EH (cell line): ENCODE results near the gene FNIP2.
"Not testable (repeated sequence)": the region's sequence is repeated elsewhere in the genome, so short reads cannot be mapped to it uniquely, and the experiment has no call there.

Experiments used
- DNase-seq: peaks from one replicate; pipeline ENCODE4 v3.0.0-alpha.2; 2015; ENCODE audit warnings: low read depth

FNIP2 gene

DNA sequence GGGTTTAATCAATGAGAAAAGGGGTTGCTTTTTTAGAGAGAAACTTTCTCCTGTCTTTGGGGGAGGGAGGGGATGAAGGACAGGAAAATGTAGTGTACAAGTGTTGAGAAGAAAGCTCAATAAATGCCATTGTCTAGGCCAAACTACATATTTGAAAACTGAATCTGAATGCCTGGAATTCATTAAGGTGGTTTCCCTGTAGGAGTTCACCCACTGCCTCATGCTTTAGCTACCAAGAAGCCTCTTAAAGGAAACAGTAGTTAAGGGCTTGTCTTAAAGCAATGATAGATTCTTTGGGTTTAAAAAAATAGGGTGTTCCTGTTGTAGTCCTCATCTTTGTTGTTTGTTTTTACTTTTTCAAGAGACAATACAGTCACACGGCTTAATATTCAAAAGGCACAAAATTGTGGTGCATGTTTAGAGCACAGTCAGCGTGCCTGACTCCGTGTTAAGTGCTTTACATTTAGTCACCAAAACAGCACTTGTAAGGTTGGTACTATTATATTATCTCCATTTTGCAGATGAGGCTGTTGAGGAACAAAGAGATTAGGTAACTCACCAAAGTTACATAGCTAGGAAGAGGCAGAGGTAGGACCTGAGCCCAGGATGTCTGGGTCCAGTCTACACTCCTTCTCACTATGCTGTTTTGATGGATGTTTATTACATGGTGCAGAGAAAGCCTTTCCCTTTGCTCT is 46.0 kb downstream of the FNIP2 start:
- DNase-seq: peak; percentile 89

DNA sequence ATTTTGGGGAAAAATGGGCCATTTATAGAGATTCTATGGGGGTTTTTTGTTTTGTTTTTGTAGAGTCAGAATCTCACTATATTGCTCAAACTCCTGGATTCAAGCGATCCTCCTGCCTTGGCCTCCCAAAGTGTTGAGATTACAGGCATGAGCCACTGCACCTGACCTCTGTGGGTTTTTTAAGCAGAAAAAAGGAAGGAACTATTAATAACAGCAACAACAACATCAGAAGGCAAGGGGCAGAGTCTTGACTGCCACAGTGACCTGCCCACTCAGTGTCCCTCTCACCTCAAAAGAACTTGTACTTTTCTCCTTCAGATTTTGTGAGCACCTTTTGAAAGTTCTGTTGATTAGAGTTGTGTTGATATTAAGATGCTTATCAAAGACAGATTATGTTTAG is 48.1 kb downstream of the FNIP2 start:
- no peak for DNase-seq

GRCh38 chr4:158817562-158818296 is 48.9 kb downstream of the FNIP2 start:
- peak; percentile 49 for DNase-seq

DNA sequence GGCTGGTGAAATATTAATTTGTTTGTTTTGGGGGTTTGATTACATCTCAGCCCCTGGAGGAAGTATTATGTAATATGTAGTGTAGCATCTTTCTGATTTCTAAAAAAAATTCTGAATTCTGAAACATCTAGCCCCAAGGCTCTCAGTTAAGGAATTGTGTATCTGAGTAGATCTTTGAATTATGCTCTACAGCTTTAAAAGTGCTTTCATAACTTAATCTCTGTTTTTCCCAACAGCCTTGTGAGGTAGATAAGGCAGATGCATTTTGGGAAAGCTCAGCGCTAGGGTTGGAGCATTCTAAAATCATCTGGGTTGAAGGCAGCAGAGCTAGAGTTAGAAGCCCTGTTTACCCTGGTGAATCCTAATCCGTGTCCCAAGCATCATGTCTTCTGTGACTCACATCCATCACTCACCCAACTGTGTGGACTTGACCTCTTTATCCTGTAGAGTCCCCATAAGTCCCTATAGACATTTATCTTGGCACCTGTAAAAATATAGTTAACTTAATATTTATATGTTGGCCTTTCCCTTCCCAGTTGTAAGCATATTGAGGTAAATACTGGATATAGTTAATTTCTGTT is 49.8 kb downstream of the FNIP2 start:
- DNase-seq: peak; percentile 36

DNA sequence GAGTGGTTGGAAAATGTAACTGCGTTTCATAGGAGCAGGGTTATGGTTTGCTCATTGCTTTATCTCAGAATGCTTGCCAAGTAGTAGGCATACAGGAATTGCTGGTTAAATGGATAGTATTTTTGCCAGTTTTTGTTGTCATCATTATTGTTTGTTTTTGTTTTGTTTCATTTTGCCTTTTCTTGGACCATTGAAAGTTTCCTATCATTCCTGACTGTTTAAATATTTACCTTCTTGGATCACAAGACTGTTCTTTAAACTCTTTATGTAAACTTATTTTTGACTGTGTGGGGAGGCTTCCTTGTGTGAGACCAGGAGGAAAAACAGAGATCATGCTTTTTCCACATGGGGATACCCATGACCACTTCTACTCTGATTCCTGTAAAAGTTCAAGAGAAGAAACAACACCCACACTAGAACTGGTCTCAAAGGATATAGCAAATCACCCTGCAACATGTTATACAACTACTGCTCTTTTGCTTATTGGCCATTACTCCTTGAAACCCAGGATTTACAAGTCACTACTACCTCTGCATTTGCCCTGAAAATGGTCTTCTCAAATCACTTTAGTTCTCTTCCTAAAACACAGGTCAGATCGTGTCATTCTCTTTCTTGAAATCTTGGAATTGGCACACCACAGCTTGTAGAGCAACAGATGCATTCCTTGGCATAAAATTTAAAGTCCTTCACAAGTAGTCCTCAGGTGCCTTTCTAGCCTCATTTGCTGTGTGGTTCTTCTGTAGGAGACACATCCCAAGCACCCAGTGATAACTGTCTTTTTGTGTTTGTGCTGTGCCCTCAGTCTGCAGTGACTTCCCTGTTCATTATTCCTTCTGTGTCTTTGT is 51.3 kb downstream of the FNIP2 start:
- no peak for DNase-seq

- peak; percentile 93 for DNase-seq
Measured at GRCh38 chr4:158821228-158821971, 52.6 kb downstream of the FNIP2 start.

GRCh38 chr4:158822348-158822747 is 53.5 kb downstream of the FNIP2 start:
- no peak for DNase-seq

DNA sequence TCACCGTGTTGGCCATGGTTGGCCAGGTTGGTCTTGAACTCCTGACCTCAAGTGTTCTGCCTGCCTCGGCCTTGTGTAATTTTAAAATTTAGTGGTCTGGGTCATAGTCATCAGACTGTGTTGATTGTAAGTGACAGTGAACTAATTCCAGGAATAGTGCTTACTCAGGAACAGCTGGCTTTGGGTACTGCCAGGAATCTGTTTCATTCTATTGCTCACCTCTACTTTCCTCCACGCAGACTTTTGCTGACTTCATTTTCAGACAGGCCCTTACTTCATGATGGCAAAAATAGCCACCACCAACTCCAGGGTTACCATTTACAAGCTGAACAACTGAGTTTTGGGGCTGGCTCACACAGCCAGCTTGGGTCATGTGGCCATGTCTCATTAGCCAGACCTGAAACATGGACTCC is 54.6 kb downstream of the FNIP2 start:
- DNase-seq: peak; percentile 70

DNA sequence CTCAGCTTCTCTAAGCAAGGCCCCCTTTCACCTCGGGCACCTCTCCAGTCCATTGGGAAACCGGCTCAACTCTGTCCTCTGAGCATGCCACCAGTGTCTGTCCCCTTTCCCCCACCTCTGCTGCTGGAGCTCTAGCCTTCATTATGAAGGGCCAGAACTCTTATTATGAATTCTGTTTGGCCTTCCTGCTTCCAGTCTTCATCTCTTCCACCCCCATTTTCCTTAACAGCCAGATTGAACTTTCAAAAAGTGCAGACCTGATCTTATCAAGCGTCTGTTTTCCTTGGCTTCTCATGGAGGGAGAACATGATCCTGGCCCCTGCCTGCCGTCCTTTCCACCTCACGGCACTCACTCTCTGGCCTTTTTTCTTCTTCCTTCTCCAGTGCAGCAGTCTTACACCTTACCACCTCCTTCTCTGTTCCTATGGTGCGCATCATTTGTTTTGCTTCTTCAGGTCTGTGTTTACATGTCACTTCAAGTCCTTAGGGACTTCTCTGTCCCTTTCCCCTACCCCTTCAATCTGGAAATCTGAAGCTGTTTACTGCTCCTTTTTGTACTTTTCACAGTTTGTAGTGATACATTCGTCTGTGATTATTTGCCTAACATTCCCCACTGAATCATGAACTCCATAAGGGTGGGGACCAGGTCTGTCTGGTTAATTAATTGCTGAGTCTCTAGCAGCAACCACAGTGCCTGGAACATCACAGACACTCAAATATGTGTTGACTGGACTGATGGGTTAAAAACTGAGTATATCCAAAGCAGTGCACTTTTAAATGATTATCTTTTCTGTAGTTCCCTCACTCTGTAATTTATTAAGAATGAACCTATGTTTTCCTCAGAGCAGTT is 55.8 kb downstream of the FNIP2 start:
- DNase-seq: peak; percentile 75

GRCh38 chr4:158825433-158826036 is 56.7 kb downstream of the FNIP2 start:
- no peak for DNase-seq

- DNase-seq: no peak
Measured at GRCh38 chr4:158826057-158826456, 57.2 kb downstream of the FNIP2 start.

DNA sequence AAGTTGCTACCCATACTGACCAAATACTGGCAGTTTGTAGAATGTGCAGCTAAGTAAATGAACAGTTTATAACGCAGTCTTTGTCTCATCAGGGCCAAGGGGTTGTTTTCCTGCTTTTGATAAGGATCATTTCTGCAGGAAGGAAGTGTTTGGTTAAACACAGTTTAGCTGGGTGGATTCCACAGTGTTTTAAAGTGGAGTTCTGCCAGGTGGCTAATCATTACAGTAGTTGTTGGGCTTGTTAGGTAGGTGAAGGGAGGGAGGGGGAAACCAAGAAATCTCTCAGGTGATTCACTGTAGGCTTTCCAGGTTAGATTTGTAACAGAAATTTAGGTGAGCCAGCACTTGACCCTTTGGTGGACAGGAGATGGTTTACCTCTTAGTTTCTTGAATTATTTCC is 58.1 kb downstream of the FNIP2 start:
- DNase-seq: no peak

DNA sequence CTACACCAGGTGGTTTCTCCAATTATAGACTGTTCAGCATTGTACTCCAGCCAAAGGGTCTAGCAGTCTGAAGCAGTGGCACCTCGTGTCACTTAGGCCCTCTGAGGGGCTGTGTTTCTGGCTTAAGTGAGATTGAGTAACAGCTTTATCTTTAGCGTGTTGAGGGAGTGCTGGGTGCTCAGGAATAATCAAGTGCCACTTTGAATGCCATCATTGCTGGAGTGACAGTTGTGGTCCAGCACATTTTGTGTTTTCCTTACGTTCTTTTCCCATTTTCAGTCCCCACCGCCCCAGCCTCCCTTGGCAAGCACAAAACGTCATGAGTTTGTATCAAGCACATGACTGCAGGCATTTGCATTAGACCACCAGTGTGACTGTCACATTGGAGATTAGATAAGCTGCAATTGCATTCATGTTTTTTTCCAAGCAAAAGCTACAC is 58.7 kb downstream of the FNIP2 start:
- DNase-seq: no peak

GRCh38 chr4:158828151-158828550 is 59.3 kb downstream of the FNIP2 start:
- not testable (repeated sequence) for DNase-seq

DNA sequence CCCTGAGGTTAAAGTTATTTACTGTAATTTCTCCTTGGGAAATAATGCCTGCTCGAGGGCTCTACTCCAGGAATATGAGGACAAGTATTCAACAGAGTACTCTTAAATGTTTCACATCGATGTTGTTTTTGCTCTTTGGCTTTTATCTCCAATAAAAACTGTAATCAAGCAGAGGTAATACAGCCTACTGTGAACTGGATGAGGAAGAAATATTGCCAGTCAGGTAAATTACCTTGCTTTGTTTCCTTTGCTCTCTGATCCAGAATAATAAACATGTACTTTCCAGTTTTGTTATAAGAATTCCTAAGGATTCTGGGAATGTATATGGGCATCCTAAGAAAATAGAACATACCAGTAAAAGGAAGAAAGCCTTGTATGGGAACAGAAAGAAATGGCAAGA is 60.4 kb downstream of the FNIP2 start:
- DNase-seq: no peak

GRCh38 chr4:158833602-158834001 is 64.8 kb downstream of the FNIP2 start:
- DNase-seq: no peak

GRCh38 chr4:158835226-158836001 is 66.6 kb downstream of the FNIP2 start:
- no peak for DNase-seq

DNA sequence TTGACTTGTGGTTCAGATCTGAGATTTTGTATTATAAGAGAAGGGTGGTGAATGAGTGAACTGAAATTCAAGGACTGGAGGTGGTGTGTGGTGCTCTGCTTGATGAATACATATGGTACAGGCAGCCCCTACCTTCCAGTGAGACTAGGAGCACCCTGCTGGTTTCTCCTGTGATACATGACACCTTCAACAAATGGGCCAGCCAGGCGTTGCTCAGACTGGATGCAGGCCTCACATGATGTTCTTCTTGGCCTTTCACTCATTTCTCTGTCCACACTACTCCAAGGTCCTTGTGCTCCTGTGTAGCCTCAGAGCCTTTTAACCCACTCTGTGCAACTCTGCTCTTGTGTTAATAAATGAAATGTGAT is 67.2 kb downstream of the FNIP2 start:
- DNase-seq: no peak

GRCh38 chr4:158836828-158837449 is 68.1 kb downstream of the FNIP2 start:
- DNase-seq: no peak
